IMR-90 (cell line): ENCODE data around the gene SLIT3. TPM values are rescaled to one million over a fixed set of nuclear protein-coding genes. Genes with fewer than 3 reads are reported as not detected.

Experiments used
- ATAC-seq: fragments of 200-7000 bp; cut with Tn5 transposase; 2 replicates; pipeline ENCODE4 v1.9.1; 2020; ENCODE audit warnings: low read depth, mild to moderate bottlenecking, moderate library complexity
- BruUV-seq: library from RNA; stranded (reverse); fragments of 400-500 nt; replicated peaks from 2 replicates; lab custom pipeline; 2021; lab: Mats Ljungman, UMichigan
- CTCF ChIA-PET: fragments of 300-600 bp; formaldehyde crosslinking; extraction: SDS; loops from one replicate; lab custom pipeline; 2021; ENCODE audit warnings: antibody characterized with exemption; lab: Yijun Ruan, JAX
- POLR2A ChIA-PET: fragments of 300-600 bp; sonication (Branson Sonifier 250); formaldehyde crosslinking; loops from one replicate; lab custom pipeline; 2022; ENCODE audit warnings: antibody characterized with exemption; ENCODE audit not compliant: unreplicated experiment; lab: Charles Lee
- DNase-seq: peaks from one replicate; pipeline ENCODE4 v3.0.0; 2013
- H2AFZ ChIP-seq: replicated peaks from 2 replicates; pipeline ENCODE3; 2013; ENCODE audit warnings: low read length, mild to moderate bottlenecking; ENCODE audit not compliant: poor library complexity
- H2AK5ac ChIP-seq: 2 replicates; pipeline ENCODE4 v1.6.1; 2013; ENCODE audit warnings: low read depth, low read length, inconsistent platforms
- H2AK9ac ChIP-seq: replicated peaks from 2 replicates; pipeline ENCODE3; 2013; ENCODE audit warnings: mild to moderate bottlenecking, low read depth, low read length, moderate library complexity; ENCODE audit not compliant: poor library complexity
- H2BK120ac ChIP-seq: 2 replicates; pipeline ENCODE4 v1.6.1; 2013; ENCODE audit warnings: low read depth, low read length, inconsistent platforms
- H2BK15ac ChIP-seq: 3 replicates; pipeline ENCODE4 v1.6.1; 2013; ENCODE audit warnings: low read depth, low read length, inconsistent platforms
- H2BK20ac ChIP-seq: 2 replicates; pipeline ENCODE4 v1.6.1; 2013; ENCODE audit warnings: low read depth, mild to moderate bottlenecking, inconsistent platforms, low read length, moderate library complexity
- H2BK5ac ChIP-seq: 2 replicates; pipeline ENCODE4 v1.6.1; 2013; ENCODE audit warnings: mild to moderate bottlenecking, low read depth, low read length, inconsistent platforms; ENCODE audit not compliant: poor library complexity, severe bottlenecking
- H3K14ac ChIP-seq: replicated peaks from 2 replicates; pipeline ENCODE4 v1.6.1; 2013; ENCODE audit warnings: low read depth, low read length, inconsistent platforms
- H3K18ac ChIP-seq: 2 replicates; pipeline ENCODE4 v1.6.1; 2013; ENCODE audit warnings: low read depth, low read length, control low read depth
- H3K23ac ChIP-seq: 2 replicates; pipeline ENCODE4 v1.6.1; 2013; ENCODE audit warnings: low read depth, low read length, inconsistent platforms
- H3K27ac ChIP-seq: 2 replicates; pipeline ENCODE4 v1.5.1; 2013; ENCODE audit warnings: mild to moderate bottlenecking, control low read depth, low read length; ENCODE audit not compliant: insufficient read depth
- H3K27me3 ChIP-seq: 2 replicates; pipeline ENCODE4 v1.6.1; 2013; ENCODE audit warnings: low read length; ENCODE audit not compliant: control insufficient read depth, insufficient read depth
- H3K36me3 ChIP-seq: 2 replicates; pipeline ENCODE4 v1.6.1; 2013; ENCODE audit warnings: low read length, mixed read lengths; ENCODE audit not compliant: control insufficient read depth, insufficient read depth
- H3K4ac ChIP-seq: 2 replicates; pipeline ENCODE4 v1.6.1; 2013; ENCODE audit warnings: low read depth, low read length, inconsistent platforms
- H3K4me1 ChIP-seq: 2 replicates; pipeline ENCODE4 v1.6.1; 2013; ENCODE audit warnings: low read length, mixed read lengths; ENCODE audit not compliant: control insufficient read depth, insufficient read depth
- H3K4me2 ChIP-seq: 2 replicates; pipeline ENCODE4 v1.6.1; 2013; ENCODE audit warnings: low read depth, mild to moderate bottlenecking, control low read depth, low read length, moderate library complexity
- H3K4me3 ChIP-seq: 2 replicates; pipeline ENCODE4 v1.5.1; 2013; ENCODE audit warnings: low read depth, mild to moderate bottlenecking, control low read depth, low read length, moderate library complexity; ENCODE audit not compliant: insufficient read depth
- H3K56ac ChIP-seq: 2 replicates; pipeline ENCODE4 v1.6.1; 2013; ENCODE audit warnings: low read length, inconsistent platforms; ENCODE audit not compliant: insufficient read depth; ENCODE audit errors: extremely low read depth
- H3K79me1 ChIP-seq, 2 experiments: 2 replicates each; pipeline ENCODE4 v1.6.1; 2013; ENCODE audit warnings: low read length in 2 of 2, inconsistent platforms in 1 of 2, low read depth in 1 of 2
- H3K9ac ChIP-seq: 2 replicates; pipeline ENCODE4 v1.6.1; 2013; ENCODE audit warnings: low read depth, low read length, control low read depth
- H3K9me1 ChIP-seq: 2 replicates; pipeline ENCODE4 v1.6.1; 2013; ENCODE audit warnings: low read length, inconsistent platforms; ENCODE audit not compliant: insufficient read depth
- H3K9me3 ChIP-seq: 2 replicates; pipeline ENCODE4 v1.6.1; 2013; ENCODE audit warnings: low read length; ENCODE audit not compliant: control insufficient read depth, insufficient read depth
- H4K20me1 ChIP-seq: 2 replicates; pipeline ENCODE4 v1.6.1; 2013; ENCODE audit warnings: low read length, inconsistent platforms; ENCODE audit not compliant: insufficient read depth
- H4K5ac ChIP-seq: 2 replicates; pipeline ENCODE4 v1.6.1; 2013; ENCODE audit warnings: mild to moderate bottlenecking, low read depth, low read length, control low read depth
- H4K8ac ChIP-seq, 2 experiments: 2 replicates each; pipeline ENCODE4 v1.6.1; 2013; ENCODE audit warnings: low read depth in 2 of 2, low read length in 2 of 2, control low read depth in 1 of 2, inconsistent platforms in 1 of 2
- H4K91ac ChIP-seq: 2 replicates; pipeline ENCODE4 v1.6.1; 2013; ENCODE audit warnings: low read depth, low read length, inconsistent platforms; ENCODE audit not compliant: insufficient read depth
- BHLHE40 ChIP-seq: fragments of 150-350 bp; IDR thresholded peaks from 2 replicates; pipeline ENCODE4 v1.6.1; 2016; ENCODE audit warnings: mild to moderate bottlenecking, low read depth, low read length
- CEBPB ChIP-seq: IDR thresholded peaks from 2 replicates; pipeline ENCODE4 v1.6.1; 2012; ENCODE audit warnings: low read depth, low read length, improper control_type of control experiment
- CHD1 ChIP-seq: IDR thresholded peaks from 2 replicates; pipeline ENCODE4 v1.6.1; 2012; ENCODE audit warnings: low read depth, low read length, improper control_type of control experiment
- FOS ChIP-seq: fragments of 150-350 bp; IDR thresholded peaks from 2 replicates; pipeline ENCODE4 v1.6.1; 2016; ENCODE audit warnings: low read depth, low read length
- MAFK ChIP-seq: IDR thresholded peaks from 2 replicates; pipeline ENCODE4 v1.6.1; 2012; ENCODE audit warnings: low read depth, low read length, improper control_type of control experiment
- MAZ ChIP-seq: IDR thresholded peaks from 2 replicates; pipeline ENCODE4 v1.6.1; 2012; ENCODE audit warnings: low read depth, mild to moderate bottlenecking, low read length, improper control_type of control experiment, moderate library complexity, borderline replicate concordance
- MXI1 ChIP-seq: IDR thresholded peaks from 2 replicates; pipeline ENCODE4 v1.6.1; 2012; ENCODE audit warnings: low read depth, mild to moderate bottlenecking, low read length, moderate library complexity, borderline replicate concordance
- NFE2L2 ChIP-seq: fragments of 150-350 bp; IDR thresholded peaks from 2 replicates; pipeline ENCODE4 v1.6.1; 2016; ENCODE audit warnings: low read depth, mild to moderate bottlenecking, low read length
- POLR2A ChIP-seq: IDR thresholded peaks from 2 replicates; pipeline ENCODE4 v1.6.1; 2012; ENCODE audit warnings: mild to moderate bottlenecking, low read depth, low read length
- RAD21 ChIP-seq: IDR thresholded peaks from 2 replicates; pipeline ENCODE4 v1.6.1; 2012; ENCODE audit warnings: low read length, improper control_type of control experiment
- RCOR1 ChIP-seq: IDR thresholded peaks from 2 replicates; pipeline ENCODE4 v1.6.1; 2012; ENCODE audit warnings: mild to moderate bottlenecking, low read length, improper control_type of control experiment; ENCODE audit not compliant: insufficient replicate concordance
- RFX5 ChIP-seq: IDR thresholded peaks from 2 replicates; pipeline ENCODE4 v1.8.0; 2012; ENCODE audit warnings: low read depth, mild to moderate bottlenecking, low read length, moderate library complexity
- SMC3 ChIP-seq: fragments of 150-350 bp; IDR thresholded peaks from 2 replicates; pipeline ENCODE4 v1.6.1; 2016; ENCODE audit warnings: low read depth, mild to moderate bottlenecking, antibody characterized with exemption, low read length, moderate library complexity
- WGBS, 2 experiments: methylation state at CpG; one replicate each; pipeline versions ENCODE4 v1.1.5 to v1.1.7; 2013; ENCODE audit warnings: missing lambda C conversion rate in 2 of 2; ENCODE audit not compliant: insufficient read length in 1 of 2; ENCODE audit errors: extremely low coverage in 2 of 2; 5-methylcytosine and 5-hydroxymethylcytosine counted together
- dilution Hi-C: fragments of 300-500 bp; cut with HindIII; formaldehyde crosslinking; loops from one replicate; pipeline ENCODE4 v1.14.3; 2018; ENCODE audit warnings: low sequenced_read_pairs; ENCODE audit not compliant: unreplicated experiment
- in situ Hi-C: fragments of 300-500 bp; cut with MboI; formaldehyde crosslinking; loops from 3 replicates; pipeline ENCODE4 v1.14.3; 2019; ENCODE audit warnings: low sequenced_read_pairs, inconsistent platforms, mixed read lengths
- intact Hi-C: fragments of 100-400 bp; cut with micrococcal nuclease; formaldehyde crosslinking; loops from 2 replicates; pipeline ENCODE4 v1.10.0; 2022
- polyA plus RNA-seq, 3 experiments: library from polyadenylated mRNA; depleted of rRNA; stranded (reverse); fragments of >200 nt; gene quantifications; 2 replicates each; pipeline ENCODE4 v1.2.3, GENCODE V29; 2012; ENCODE audit warnings: low replicate concordance in 1 of 3
- total RNA-seq: library from RNA; depleted of rRNA; stranded (reverse); fragments of >200 nt; gene quantifications from 2 replicates; pipeline ENCODE4 v1.2.3, GENCODE V29; 2012
- TF ChIP-seq, protein P1 (sequence below): conservative IDR thresholded peaks from 2 replicates; pipeline ENCODE4 v1.5.1; 2012; ENCODE audit warnings: mild to moderate bottlenecking, low read depth, low read length, improper control_type of control experiment
- TF ChIP-seq, protein P2 (sequence below): fragments of 150-350 bp; IDR thresholded peaks from 2 replicates; pipeline ENCODE4 v1.6.1; 2016; ENCODE audit warnings: low read depth, mild to moderate bottlenecking, low read length, moderate library complexity, borderline replicate concordance
- TF ChIP-seq, protein P3 (sequence below): fragments of 150-350 bp; IDR thresholded peaks from 2 replicates; pipeline ENCODE4 v1.6.1; 2017; ENCODE audit warnings: mild to moderate bottlenecking, antibody characterized with exemption, low read length, low read depth

SLIT3 gene
- total and polyA plus RNA-seq, 2 of the 4 experiments (the other 2 are of a cell fraction), result 0.18 to 0.50 TPM

DNA sequence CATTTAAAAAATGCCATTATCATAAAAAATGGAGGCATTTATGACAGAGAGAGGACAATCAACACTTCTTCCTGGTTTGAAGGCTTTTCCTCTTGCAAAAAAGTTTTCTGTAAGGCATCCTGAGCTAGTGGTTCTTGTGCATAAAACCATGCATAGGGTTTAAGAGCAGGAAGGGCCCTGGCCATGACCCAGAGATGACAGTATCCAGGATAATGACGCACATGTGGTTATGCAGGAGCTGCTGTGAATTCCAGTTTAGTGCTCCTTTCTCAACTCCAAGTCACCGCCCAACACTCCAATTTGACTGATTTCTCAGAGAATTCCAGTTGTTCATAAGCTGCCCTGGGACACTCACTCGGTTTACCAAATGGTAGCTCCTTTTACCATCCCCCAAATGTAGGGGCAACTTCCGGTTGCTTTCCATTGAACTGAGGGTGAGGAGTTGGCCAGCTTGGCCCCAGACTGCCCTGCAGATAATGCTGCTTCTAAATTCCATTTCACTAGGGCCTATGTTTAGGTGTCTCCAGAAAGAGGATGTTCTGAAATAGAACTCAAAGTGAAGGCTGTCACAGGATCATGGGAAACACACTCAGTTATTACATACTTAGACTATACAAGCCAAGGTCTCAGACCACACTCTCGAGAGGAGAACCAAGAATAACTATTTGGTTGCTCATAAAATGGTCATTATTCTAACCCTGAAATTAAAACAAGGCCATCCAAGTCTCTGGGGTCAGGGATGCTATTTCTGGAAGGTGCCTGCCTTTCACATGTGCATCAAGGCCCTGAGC is 179.1 kb downstream of the SLIT3 start:
- intact Hi-C loops, result no loop called here
- in situ Hi-C loops, result no loop called here
- no peak overlapping the region for H3K18ac ChIP-seq
- H3K4me1 ChIP-seq, result no peaks in the 10 kb centered on the region
- no peaks in the 10 kb centered on the region for H3K9me1 ChIP-seq
- H2AK5ac ChIP-seq, result no peak overlapping the region
- no peak overlapping the region for H2BK20ac ChIP-seq
- no peaks in the 10 kb centered on the region for H3K79me1 ChIP-seq
- H3K4me2 ChIP-seq, result no peak overlapping the region
- dilution Hi-C loops, result no loop called here
- WGBS, 2 experiments, result no CpG with 5 or more reads among the region's 5 CpGs
- no TSS peak for BruUV-seq
- H2BK15ac ChIP-seq, result no peak overlapping the region
- CTCF ChIA-PET, result no interaction called here
- peaks cover 4% of the 10 kb centered on the region; the same call in 1 of the 2 replicates for H3K9me3 ChIP-seq
- no peaks in the 10 kb centered on the region for H3K36me3 ChIP-seq
- H4K8ac ChIP-seq, result no peak overlapping the region
- H4K20me1 ChIP-seq, result no peaks in the 10 kb centered on the region
- no peak overlapping the region for H4K91ac ChIP-seq
- no peak overlapping the region for H3K23ac ChIP-seq
- no peak overlapping the region for H3K56ac ChIP-seq
- DNase-seq, result no peak
- no peak overlapping the region for H3K4me3 ChIP-seq
- TF ChIP-seq NFE2L2 (no peak), RCOR1 (no peak), MAFK (no peak), FOS (no peak), BHLHE40 (no peak), RAD21 (no peak), SMC3 (no peak), POLR2A (no peak), CEBPB (no peak), MXI1 (no peak), RFX5 (no peak), CHD1 (no peak), MAZ (no peak)
- TF ChIP-seq, protein P1, sequence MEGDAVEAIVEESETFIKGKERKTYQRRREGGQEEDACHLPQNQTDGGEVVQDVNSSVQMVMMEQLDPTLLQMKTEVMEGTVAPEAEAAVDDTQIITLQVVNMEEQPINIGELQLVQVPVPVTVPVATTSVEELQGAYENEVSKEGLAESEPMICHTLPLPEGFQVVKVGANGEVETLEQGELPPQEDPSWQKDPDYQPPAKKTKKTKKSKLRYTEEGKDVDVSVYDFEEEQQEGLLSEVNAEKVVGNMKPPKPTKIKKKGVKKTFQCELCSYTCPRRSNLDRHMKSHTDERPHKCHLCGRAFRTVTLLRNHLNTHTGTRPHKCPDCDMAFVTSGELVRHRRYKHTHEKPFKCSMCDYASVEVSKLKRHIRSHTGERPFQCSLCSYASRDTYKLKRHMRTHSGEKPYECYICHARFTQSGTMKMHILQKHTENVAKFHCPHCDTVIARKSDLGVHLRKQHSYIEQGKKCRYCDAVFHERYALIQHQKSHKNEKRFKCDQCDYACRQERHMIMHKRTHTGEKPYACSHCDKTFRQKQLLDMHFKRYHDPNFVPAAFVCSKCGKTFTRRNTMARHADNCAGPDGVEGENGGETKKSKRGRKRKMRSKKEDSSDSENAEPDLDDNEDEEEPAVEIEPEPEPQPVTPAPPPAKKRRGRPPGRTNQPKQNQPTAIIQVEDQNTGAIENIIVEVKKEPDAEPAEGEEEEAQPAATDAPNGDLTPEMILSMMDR, result no peak
- TF ChIP-seq, protein P2, sequence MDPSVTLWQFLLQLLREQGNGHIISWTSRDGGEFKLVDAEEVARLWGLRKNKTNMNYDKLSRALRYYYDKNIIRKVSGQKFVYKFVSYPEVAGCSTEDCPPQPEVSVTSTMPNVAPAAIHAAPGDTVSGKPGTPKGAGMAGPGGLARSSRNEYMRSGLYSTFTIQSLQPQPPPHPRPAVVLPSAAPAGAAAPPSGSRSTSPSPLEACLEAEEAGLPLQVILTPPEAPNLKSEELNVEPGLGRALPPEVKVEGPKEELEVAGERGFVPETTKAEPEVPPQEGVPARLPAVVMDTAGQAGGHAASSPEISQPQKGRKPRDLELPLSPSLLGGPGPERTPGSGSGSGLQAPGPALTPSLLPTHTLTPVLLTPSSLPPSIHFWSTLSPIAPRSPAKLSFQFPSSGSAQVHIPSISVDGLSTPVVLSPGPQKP, result no peak
- TF ChIP-seq, protein P3, sequence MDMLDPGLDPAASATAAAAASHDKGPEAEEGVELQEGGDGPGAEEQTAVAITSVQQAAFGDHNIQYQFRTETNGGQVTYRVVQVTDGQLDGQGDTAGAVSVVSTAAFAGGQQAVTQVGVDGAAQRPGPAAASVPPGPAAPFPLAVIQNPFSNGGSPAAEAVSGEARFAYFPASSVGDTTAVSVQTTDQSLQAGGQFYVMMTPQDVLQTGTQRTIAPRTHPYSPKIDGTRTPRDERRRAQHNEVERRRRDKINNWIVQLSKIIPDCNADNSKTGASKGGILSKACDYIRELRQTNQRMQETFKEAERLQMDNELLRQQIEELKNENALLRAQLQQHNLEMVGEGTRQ, result no peak
- POLR2A ChIA-PET, result no interaction called here
- no peak overlapping the region for H3K27ac ChIP-seq
- H3K9ac ChIP-seq, result no peak overlapping the region
- H4K5ac ChIP-seq, result no peak overlapping the region
- no peak overlapping the region for H3K14ac ChIP-seq
- H2AK9ac ChIP-seq, result no peak overlapping the region
- H2BK5ac ChIP-seq, result no peak overlapping the region
- no peaks in the 10 kb centered on the region for H3K27me3 ChIP-seq
- no peak overlapping the region for H2AFZ ChIP-seq
- ATAC-seq, result no peak
- no peak overlapping the region for H3K4ac ChIP-seq
- no peak overlapping the region for H2BK120ac ChIP-seq
